ENCODE data around the gene CHCHD6. TPM values are rescaled to one million over a fixed set of nuclear protein-coding genes. Genes with fewer than 3 reads are reported as not detected.

The CHCHD6 gene
- total and polyA plus RNA-seq, 2 of the 4 experiments (the other 2 are of a cell fraction): 18.8 to 28.9 TPM

DNA sequence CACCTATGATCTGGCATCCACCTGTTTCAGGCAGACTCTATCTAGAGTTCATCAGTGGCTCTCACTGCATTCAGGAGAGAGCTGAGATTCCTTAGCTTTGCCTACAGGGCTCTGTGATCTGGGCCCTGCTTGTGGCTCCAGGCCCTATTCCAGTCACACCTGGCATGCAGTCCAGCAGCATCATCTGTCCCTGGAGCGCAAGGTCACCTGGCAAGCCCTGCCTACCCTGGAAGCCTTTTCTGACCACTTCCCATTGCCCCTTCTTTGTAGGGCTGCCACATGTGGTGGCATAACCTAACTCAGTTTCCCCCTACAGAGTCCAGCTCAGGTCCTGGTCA, 163.8 kb downstream of the CHCHD6 start:
- TF ChIP-seq MXI1 (IDR thresholded peaks at IDR 0.05; ENCODE audit: borderline replicate concordance, low read depth, low read length): no peak
- TF ChIP-seq MAFK (IDR thresholded peaks at IDR 0.05; ENCODE audit: low read depth, low read length): no peak
- no peak for TF ChIP-seq CHD1 (IDR thresholded peaks at IDR 0.05; ENCODE audit: low read depth, low read length)
- TF ChIP-seq RCOR1 (IDR thresholded peaks at IDR 0.05; ENCODE audit: insufficient replicate concordance, low read length): no peak
- no peak for TF ChIP-seq POLR2A (IDR thresholded peaks at IDR 0.05; ENCODE audit: low read depth, low read length)
- TF ChIP-seq BHLHE40 (IDR thresholded peaks at IDR 0.05; ENCODE audit: low read depth, low read length): no peak
- TF ChIP-seq MAZ (IDR thresholded peaks at IDR 0.05; ENCODE audit: borderline replicate concordance, low read depth, low read length): no peak
- no peak for TF ChIP-seq RAD21 (IDR thresholded peaks at IDR 0.05; ENCODE audit: low read length)
- no peak for TF ChIP-seq FOS (IDR thresholded peaks at IDR 0.05; ENCODE audit: low read depth, low read length)
- TF ChIP-seq, protein P1, sequence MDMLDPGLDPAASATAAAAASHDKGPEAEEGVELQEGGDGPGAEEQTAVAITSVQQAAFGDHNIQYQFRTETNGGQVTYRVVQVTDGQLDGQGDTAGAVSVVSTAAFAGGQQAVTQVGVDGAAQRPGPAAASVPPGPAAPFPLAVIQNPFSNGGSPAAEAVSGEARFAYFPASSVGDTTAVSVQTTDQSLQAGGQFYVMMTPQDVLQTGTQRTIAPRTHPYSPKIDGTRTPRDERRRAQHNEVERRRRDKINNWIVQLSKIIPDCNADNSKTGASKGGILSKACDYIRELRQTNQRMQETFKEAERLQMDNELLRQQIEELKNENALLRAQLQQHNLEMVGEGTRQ (IDR thresholded peaks at IDR 0.05; ENCODE audit: low read depth, low read length): no peak
- TF ChIP-seq, protein P2, sequence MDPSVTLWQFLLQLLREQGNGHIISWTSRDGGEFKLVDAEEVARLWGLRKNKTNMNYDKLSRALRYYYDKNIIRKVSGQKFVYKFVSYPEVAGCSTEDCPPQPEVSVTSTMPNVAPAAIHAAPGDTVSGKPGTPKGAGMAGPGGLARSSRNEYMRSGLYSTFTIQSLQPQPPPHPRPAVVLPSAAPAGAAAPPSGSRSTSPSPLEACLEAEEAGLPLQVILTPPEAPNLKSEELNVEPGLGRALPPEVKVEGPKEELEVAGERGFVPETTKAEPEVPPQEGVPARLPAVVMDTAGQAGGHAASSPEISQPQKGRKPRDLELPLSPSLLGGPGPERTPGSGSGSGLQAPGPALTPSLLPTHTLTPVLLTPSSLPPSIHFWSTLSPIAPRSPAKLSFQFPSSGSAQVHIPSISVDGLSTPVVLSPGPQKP (IDR thresholded peaks at IDR 0.05; ENCODE audit: borderline replicate concordance, low read depth, low read length): no peak
- TF ChIP-seq NFE2L2 (IDR thresholded peaks at IDR 0.05; ENCODE audit: low read depth, low read length): no peak
- no peak for TF ChIP-seq CEBPB (IDR thresholded peaks at IDR 0.05; ENCODE audit: low read depth, low read length)
- no peak for TF ChIP-seq RFX5 (IDR thresholded peaks at IDR 0.05; ENCODE audit: low read depth, low read length)
- TF ChIP-seq, protein P3, sequence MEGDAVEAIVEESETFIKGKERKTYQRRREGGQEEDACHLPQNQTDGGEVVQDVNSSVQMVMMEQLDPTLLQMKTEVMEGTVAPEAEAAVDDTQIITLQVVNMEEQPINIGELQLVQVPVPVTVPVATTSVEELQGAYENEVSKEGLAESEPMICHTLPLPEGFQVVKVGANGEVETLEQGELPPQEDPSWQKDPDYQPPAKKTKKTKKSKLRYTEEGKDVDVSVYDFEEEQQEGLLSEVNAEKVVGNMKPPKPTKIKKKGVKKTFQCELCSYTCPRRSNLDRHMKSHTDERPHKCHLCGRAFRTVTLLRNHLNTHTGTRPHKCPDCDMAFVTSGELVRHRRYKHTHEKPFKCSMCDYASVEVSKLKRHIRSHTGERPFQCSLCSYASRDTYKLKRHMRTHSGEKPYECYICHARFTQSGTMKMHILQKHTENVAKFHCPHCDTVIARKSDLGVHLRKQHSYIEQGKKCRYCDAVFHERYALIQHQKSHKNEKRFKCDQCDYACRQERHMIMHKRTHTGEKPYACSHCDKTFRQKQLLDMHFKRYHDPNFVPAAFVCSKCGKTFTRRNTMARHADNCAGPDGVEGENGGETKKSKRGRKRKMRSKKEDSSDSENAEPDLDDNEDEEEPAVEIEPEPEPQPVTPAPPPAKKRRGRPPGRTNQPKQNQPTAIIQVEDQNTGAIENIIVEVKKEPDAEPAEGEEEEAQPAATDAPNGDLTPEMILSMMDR (conservative IDR thresholded peaks at IDR 0.05; ENCODE audit: low read depth, low read length): no peak
- no peak for TF ChIP-seq SMC3 (IDR thresholded peaks at IDR 0.05; ENCODE audit: low read depth, low read length)

More for the DNA sequence above, 163.8 kb downstream of the CHCHD6 start:
- H2BK20ac ChIP-seq (ENCODE audit: low read depth, low read length): no peak overlapping the region
- DNase-seq: no peak
- dilution Hi-C loops (cut with HindIII; ENCODE audit: low sequenced_read_pairs, unreplicated experiment): no loop called here
- H3K4ac ChIP-seq (ENCODE audit: low read depth, low read length): no peak overlapping the region
- WGBS, 2 experiments (ENCODE audit: extremely low coverage in 2 of 2, insufficient read length in 1 of 2): no CpG with 5 or more reads among the region's 1 CpG
- no peaks in the 10 kb centered on the region for H3K27me3 ChIP-seq (ENCODE audit: control insufficient read depth, insufficient read depth, low read length)
- no peak overlapping the region for H4K91ac ChIP-seq (ENCODE audit: insufficient read depth, low read depth, low read length)
- no peak overlapping the region for H2AK5ac ChIP-seq (ENCODE audit: low read depth, low read length)
- in situ Hi-C loops (cut with MboI; ENCODE audit: low sequenced_read_pairs): no loop called here
- H2BK15ac ChIP-seq (ENCODE audit: low read depth, low read length): no peak overlapping the region
- H3K36me3 ChIP-seq (ENCODE audit: control insufficient read depth, insufficient read depth, low read length): no peaks in the 10 kb centered on the region
- no peak overlapping the region for H4K5ac ChIP-seq (ENCODE audit: low read depth, low read length)
- no TSS peak for BruUV-seq (replicated peaks)
- peaks cover 3% of the 10 kb centered on the region; the same call in 1 of the 2 replicates for H3K9me1 ChIP-seq (ENCODE audit: insufficient read depth, low read length)
- CTCF ChIA-PET: no interaction called here
- H3K9me3 ChIP-seq (ENCODE audit: control insufficient read depth, insufficient read depth, low read length): no peaks in the 10 kb centered on the region
- no peaks in the 10 kb centered on the region for H3K4me1 ChIP-seq (ENCODE audit: control insufficient read depth, insufficient read depth, low read length)
- no peak overlapping the region for H2BK5ac ChIP-seq (ENCODE audit: low read depth, low read length, poor library complexity, severe bottlenecking)
- H3K27ac ChIP-seq (ENCODE audit: insufficient read depth, low read length): no peak overlapping the region
- H3K23ac ChIP-seq (ENCODE audit: low read depth, low read length): no peak overlapping the region
- H3K4me2 ChIP-seq (ENCODE audit: low read depth, low read length): no peak overlapping the region
- H3K18ac ChIP-seq (ENCODE audit: low read depth, low read length): no peak overlapping the region
- ATAC-seq (ENCODE audit: low read depth): no peak
- H4K20me1 ChIP-seq (ENCODE audit: insufficient read depth, low read length): no peaks in the 10 kb centered on the region
- no peak overlapping the region for H3K4me3 ChIP-seq (ENCODE audit: insufficient read depth, low read depth, low read length)
- intact Hi-C loops (cut with micrococcal nuclease): no loop called here
- POLR2A ChIA-PET (ENCODE audit: unreplicated experiment): no interaction called here
- H3K14ac ChIP-seq (replicated peaks; ENCODE audit: low read depth, low read length): no peak overlapping the region
- H2AFZ ChIP-seq (replicated peaks; ENCODE audit: low read length, poor library complexity): no peak overlapping the region
- no peak overlapping the region for H3K9ac ChIP-seq (ENCODE audit: low read depth, low read length)
- H2BK120ac ChIP-seq (ENCODE audit: low read depth, low read length): no peak overlapping the region
- peak overlapping the region; percentile 37 for H2AK9ac ChIP-seq (replicated peaks; ENCODE audit: low read depth, low read length, poor library complexity)
- no peak overlapping the region for H4K8ac ChIP-seq (ENCODE audit: low read depth in 2 of 2, low read length in 2 of 2)
- H3K56ac ChIP-seq (ENCODE audit: extremely low read depth, insufficient read depth, low read length): no peak overlapping the region
- H3K79me1 ChIP-seq (ENCODE audit: low read depth in 1 of 2, low read length in 2 of 2): no peaks in the 10 kb centered on the region; a peak in 1 of 4 replicates

Data from IMR-90 (cell line).